HG02840 (cell line): ENCODE data around the gene EPS15.
"Not testable (repeated sequence)": the region's sequence is repeated elsewhere in the genome, so short reads cannot be mapped to it uniquely, and the experiment has no call there.

Experiments used
- ATAC-seq: cut with Tn5 transposase; IDR thresholded peaks from one replicate; pipeline ENCODE4 v1.9.1; 2021; ENCODE audit warnings: mild to moderate bottlenecking, moderate library complexity, moderate number of reproducible peaks; ENCODE audit not compliant: unreplicated experiment, low FRiP score

EPS15 gene

GRCh38 chr1:51519048-51519864 is at the start of gene EPS15:
TSS of gene EPS15 (minus strand) at chr1:51519266. CDS start at chr1:51519231, 35 bp downstream.
- peak; percentile 37 for ATAC-seq

- ATAC-seq = no peak
Measured at GRCh38 chr1:51568231-51568935, 49.3 kb upstream of the EPS15 start.

- ATAC-seq = no peak
Measured at GRCh38 chr1:51567653-51568052, 48.6 kb upstream of the EPS15 start.

- ATAC-seq = no peak
Measured at GRCh38 chr1:51566260-51566659, 47.2 kb upstream of the EPS15 start.

GRCh38 chr1:51565009-51565408 is 45.9 kb upstream of the EPS15 start:
- ATAC-seq = no peak

- no peak for ATAC-seq
Measured at GRCh38 chr1:51564124-51564523, 45.1 kb upstream of the EPS15 start.

- no peak for ATAC-seq
Measured at GRCh38 chr1:51561702-51562101, 42.6 kb upstream of the EPS15 start.

GRCh38 chr1:51560895-51561294 is 41.8 kb upstream of the EPS15 start:
- not testable (repeated sequence) for ATAC-seq

GRCh38 chr1:51560034-51560433 is 41.0 kb upstream of the EPS15 start:
- ATAC-seq = no peak

- ATAC-seq = no peak
Measured at GRCh38 chr1:51559501-51559900, 40.4 kb upstream of the EPS15 start.

- ATAC-seq = no peak
Measured at GRCh38 chr1:51559064-51559500, 40.0 kb upstream of the EPS15 start.

GRCh38 chr1:51558375-51558924 is 39.4 kb upstream of the EPS15 start:
- no peak for ATAC-seq

- ATAC-seq = no peak
Measured at GRCh38 chr1:51557168-51557567, 38.1 kb upstream of the EPS15 start.

- ATAC-seq = no peak
Measured at GRCh38 chr1:51555866-51556619, 37.0 kb upstream of the EPS15 start.

GRCh38 chr1:51553911-51554310 is 34.8 kb upstream of the EPS15 start:
- no peak for ATAC-seq

- ATAC-seq = no peak
Measured at GRCh38 chr1:51552929-51553807, 34.1 kb upstream of the EPS15 start.

GRCh38 chr1:51551848-51552296 is 32.8 kb upstream of the EPS15 start:
- no peak for ATAC-seq

- no peak for ATAC-seq
Measured at GRCh38 chr1:51551081-51551480, 32.0 kb upstream of the EPS15 start.

- ATAC-seq = no peak
Measured at GRCh38 chr1:51549901-51550300, 30.8 kb upstream of the EPS15 start.
